ENCODE measurements around the gene ANAPC2. TPM values are rescaled to one million over a fixed set of nuclear protein-coding genes. Genes with fewer than 3 reads are reported as not detected.

The ANAPC2 gene
- total RNA-seq, 1 experiment from 2014 or later: 21.9 TPM

- peak; percentile 50 for DNase-seq (ENCODE audit: low read depth)
These were observed 11.8 kb downstream of the ANAPC2 start for GRCh38 chr9:137176302-137177182.

DNA sequence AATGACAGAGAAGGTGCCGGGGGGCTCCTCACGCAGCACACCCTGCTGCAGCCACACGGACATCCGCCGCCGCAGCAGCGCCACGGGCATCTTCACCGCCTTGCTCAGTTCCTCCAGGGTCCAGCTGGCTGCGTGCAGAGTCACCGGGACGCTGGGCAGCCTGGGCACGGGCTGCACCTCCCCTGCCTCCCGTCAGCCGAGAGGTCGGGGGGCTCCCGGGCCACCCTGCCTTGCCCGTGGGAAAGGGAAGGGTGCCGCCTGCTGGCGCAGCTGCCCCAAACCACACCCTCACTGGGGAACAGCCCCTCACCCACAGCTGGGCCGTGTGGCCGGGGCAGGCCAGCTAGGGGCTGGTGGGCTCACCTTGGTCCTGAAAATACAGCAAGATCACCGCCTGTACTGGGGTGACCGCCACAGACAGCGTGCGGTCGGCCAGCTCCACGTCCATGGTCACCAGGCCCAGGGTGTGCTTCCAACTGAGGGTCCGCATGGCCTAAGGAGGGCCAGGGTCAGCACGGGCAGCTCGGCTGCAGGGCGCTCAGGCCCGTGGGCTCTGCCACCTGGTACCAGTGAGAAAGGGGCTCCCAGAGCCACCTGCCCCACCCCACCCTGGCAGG lies 12.9 kb downstream of the ANAPC2 start:
- no peak for DNase-seq (ENCODE audit: low read depth)

GRCh38 chr9:137174722-137175293 lies 13.6 kb downstream of the ANAPC2 start:
- no peak for DNase-seq (ENCODE audit: low read depth)

GRCh38 chr9:137173796-137174664 lies 14.3 kb downstream of the ANAPC2 start:
- no peak for DNase-seq (ENCODE audit: low read depth)

DNA sequence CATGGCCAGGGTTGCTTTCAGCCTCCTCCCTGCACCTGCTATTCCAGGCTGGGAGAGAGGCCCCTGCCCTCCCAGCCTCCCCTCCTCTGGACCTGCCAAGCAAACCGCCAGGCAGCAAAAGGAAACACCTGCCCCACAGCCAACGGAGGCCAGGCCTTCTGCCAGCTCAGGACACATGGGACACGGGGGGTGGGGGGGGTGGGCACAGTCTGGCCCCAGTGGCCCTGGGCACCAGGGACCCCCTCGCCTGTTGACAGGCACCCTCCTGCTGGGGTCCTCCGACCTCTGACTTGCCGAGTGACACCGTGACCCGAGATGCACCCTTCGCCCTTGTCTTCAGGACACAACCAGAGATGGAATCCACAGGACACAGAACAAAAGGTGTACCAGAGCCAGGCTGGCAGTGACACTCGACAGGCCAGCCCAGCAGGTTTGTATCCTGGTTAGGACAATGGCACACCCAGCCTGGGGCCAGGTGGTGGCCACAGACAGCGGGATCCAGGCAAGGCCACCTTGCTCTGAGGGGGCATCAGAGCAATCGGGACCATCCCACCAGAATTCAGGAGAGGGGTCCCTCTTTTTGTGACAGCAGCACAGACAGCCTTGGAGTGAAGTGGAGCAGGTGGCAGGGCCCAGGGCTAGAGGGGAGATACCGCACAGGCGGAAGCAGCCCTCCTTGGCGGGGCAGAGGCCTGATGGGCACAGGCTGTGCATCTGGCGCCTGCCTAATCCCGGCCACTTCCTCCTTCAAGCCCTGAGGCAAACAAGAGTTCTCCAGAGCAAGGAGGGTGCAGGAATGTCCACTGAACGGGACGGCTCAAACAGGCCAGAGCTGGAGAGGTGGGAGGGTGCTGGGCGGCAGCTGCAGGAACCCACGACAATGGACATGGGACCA lies 15.2 kb downstream of the ANAPC2 start:
- DNase-seq (ENCODE audit: low read depth): no peak

DNA sequence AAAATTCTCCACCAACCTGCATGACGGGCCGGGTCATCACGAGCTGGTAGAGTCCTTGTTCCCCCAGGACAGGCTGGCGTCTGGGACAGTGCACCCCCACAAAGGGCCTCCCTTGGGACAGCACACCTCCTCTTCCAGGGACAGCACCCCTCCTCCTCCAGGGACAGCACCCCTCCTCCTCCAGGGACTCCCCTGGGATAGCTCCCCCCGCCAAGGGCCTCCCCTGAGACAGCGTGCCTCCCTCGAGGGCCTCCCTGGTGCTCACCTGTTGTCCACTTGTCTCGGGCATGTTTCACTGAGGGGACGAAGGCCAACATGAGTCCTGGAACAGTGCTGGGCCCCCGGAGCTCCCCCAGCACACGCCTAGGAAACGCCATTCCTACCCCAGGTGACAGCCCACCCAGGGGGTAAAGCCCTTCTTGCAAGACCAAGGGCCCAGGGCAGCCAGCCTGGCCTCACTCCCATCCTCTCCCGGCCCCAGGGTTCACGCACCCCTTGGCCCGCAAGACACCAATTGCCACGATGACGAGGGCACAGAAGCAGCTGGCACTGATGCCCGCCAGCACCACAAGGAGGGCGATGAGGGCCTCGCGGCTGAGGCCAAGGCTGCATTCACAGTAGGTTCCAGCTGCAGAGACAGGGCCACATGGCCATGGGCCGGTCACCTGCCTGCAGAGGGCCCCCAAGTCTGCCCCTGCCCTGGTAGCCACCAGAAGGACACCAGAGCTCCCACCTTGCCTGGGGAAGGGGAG lies 17.0 kb downstream of the ANAPC2 start:
- no peak for DNase-seq (ENCODE audit: low read depth)

GRCh38 chr9:137170486-137171148 lies 17.7 kb downstream of the ANAPC2 start:
- no peak for DNase-seq (ENCODE audit: low read depth)

DNA sequence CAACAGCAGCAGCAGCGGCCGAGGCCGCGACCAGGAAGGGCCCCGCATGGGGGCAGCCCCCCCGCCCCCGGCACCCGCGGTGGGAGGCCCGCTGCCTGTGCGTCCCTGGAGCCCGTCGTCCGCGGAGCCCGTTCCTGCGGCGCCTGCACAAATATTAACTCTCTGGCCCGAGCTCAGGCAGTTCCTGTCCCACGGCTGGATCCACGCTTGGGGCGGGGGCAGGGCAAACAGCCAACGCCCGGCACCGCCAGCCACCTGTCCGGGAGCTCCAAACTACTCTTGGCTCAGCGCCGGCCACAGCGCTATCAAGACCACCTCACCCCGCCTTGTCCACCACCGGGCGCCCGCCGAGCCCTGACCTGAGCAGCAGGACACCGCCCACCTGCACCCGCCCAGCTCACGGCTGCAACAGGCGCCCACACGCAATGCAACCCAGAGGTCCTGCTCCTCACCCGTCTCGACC lies 18.4 kb downstream of the ANAPC2 start, which contains the start of gene LRRC26:
Gene LRRC26 (minus strand): TSS at position 156 of the 463 bp plus-strand sequence. CDS start 108 bp downstream, at position 48.
- no peak for DNase-seq (ENCODE audit: low read depth)

GRCh38 chr9:137168904-137169856 lies 19.2 kb downstream of the ANAPC2 start:
- DNase-seq (ENCODE audit: low read depth): peak; percentile 41

DNA sequence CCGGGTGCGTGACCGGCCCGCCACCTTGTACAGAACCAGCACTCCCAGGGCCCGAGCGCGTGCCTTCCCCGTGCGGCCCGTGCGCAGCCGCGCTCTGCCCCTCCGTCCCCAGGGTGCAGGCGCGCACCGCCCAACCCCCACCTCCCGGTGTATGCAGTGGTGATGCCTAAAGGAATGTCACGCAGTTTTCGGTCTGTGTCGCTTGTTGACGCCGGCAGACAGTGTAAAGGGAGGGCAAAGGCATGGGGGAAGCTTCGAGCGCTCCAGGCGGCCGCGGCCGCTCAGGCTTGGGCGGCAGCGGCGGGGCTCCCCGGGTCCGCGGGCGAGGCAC lies 19.8 kb downstream of the ANAPC2 start:
- DNase-seq (ENCODE audit: low read depth): no peak

DNA sequence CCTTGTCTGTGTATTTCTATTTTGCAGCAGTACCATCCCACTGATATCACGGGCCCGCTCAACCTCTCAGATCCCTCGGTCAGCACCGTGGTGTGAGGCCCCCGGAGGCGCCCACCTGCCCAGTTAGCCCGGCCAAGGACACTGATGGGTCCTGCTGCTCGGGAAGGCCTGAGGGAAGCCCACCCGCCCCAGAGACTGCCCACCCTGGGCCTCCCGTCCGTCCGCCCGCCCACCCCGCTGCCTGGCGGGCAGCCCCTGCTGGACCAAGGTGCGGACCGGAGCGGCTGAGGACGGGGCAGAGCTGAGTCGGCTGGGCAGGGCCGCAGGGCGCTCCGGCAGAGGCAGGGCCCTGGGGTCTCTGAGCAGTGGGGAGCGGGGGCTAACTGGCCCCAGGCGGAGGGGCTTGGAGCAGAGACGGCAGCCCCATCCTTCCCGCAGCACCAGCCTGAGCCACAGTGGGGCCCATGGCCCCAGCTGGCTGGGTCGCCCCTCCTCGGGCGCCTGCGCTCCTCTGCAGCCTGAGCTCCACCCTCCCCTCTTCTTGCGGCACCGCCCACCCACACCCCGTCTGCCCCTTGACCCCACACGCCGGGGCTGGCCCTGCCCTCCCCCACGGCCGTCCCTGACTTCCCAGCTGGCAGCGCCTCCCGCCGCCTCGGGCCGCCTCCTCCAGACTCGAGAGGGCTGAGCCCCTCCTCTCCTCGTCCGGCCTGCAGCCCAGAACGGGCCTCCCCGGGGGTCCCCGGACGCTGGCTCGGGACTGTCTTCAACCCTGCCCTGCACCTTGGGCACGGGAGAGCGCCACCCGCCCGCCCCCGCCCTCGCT lies 20.4 kb downstream of the ANAPC2 start:
- no peak for DNase-seq (ENCODE audit: low read depth)

DNA sequence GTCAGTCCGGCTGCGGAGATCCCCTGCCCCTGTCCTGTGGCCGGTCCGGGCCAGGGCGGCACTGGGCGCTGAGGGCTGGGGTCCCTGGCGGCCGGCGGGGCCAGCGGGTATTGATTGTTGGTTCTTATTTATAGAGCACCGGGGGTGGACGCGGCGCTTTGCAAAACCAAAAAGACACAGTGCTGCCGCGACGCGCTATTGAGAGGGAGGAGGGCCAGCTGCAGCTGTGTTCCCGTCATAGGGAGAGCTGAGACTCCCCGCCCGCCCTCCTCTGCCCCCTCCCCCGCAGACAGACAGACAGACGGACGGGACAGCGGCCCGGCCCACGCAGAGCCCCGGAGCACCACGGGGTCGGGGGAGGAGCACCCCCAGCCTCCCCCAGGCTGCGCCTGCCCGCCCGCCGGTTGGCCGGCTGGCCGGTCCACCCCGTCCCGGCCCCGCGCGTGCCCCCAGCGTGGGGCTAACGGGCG lies 21.0 kb downstream of the ANAPC2 start:
- DNase-seq (ENCODE audit: low read depth): no peak

DNA sequence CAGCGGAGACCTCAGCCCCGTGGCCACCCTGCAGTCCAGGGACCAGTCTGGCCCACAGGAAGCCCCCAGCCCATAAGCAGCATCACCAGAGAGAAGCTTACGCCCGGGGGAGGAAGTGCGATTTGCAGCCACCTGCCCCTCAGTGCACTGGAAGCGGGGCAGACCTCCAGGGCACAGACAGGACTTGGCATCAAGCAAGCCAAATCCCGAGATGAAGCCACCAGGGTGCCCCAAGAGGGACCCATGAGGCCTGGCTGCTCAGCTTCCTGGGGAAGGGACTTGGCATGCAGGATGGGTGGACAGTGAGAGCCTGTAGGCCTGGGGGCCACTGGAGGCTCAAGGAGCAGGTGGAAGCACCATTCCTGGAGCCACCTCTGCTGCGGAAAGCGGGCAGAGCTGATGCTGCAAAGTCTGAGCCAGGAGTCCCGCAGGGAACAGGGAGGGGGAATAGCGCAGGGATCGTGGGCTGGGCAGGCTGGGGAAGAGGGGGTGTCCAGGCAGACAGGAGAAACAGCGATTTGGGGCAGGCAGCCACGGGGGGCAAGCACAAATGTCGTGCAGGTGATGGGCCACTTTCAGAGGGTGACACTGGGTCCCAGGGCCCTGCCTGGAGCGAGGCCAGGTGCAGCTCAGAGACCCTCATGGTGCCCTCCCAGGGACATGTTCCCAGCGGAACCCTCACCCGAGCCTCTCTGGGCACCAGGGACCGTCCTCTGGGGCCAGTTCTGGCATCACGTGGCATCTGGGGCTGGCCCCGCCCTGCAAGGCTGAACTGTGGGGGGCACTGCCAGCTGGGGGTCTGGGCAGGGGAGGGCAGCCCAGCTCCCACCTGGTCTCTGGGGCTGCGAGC lies 21.8 kb downstream of the ANAPC2 start:
- no peak for DNase-seq (ENCODE audit: low read depth)

GRCh38 chr9:137165250-137165836 lies 23.0 kb downstream of the ANAPC2 start:
- no peak for DNase-seq (ENCODE audit: low read depth)

DNA sequence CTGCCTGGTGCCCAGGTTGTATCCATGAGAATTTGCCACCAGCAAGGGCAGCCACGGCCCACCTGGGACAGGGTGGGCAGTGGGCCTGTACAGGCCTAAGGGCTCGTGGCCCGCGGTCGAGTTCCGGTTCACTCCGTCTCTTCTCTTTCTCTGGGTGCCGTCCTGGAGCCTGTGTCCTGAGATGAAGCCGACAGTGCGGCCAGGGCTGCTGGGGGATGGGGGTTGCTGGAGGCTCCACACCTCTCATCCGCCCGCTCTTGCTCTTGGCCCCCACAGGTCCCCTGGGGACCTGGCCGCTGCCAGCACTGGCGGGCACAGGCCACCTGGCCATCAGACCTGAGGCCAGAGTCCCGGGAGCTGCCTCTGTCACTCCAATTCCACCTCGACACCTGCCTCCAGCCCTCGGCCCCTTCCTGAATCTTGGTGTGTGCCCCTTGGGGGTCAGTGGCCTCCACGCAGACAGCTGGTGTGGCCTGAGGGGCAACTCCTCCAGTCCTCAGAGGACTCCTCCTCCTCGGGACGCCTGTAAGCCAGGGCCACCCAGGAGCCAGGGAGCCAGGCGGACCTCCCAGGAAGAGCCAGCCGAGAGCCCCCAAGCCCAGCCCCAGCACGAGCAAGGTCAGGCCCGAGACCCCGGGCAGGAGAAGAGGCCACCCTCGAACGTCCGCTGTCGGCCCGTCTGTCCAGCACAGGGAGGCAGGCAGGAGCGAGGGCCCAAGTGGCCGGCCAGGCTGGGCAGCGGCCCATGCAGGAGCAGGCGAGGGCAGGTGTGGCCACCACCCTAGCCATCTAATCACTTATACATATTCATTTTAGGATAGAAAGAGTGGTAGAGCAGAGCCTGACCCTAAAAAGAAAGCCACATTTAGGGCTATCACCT lies 23.8 kb downstream of the ANAPC2 start:
- DNase-seq (ENCODE audit: low read depth): no peak
